ENCODE results near the gene RAPGEF1.

DNA sequence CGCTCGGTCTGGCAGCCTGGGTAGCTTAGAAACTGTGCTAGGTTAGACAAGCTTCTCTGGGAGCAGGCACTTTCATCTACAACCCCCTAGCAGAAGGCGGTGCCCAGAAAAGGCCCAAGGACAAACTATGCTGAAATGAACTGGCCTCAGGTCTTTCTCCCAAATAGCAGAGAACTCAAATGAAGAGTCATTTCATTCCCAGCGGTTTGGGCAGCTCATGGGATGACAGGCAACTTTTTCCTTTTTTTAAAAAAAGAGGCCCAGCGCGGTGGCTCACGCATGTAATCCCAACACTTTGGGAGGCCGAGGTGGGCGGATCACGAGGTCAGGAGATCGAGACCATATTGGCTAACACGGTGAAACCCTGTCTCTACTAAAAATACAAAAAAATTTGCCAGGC, 2.5 kb downstream of the RAPGEF1 start:
- TF ChIP-seq EZH2phosphoT487 (IDR thresholded peaks at IDR 0.05; ENCODE audit: insufficient read depth, low read depth) (no peak), EZH2 (IDR thresholded peaks at IDR 0.05; ENCODE audit: insufficient read depth, poor library complexity, severe bottlenecking) (no peak)
